ENCODE measurements around the gene ZMYND15. TPM values are rescaled to one million over a fixed set of nuclear protein-coding genes. Genes with fewer than 3 reads are reported as not detected.
A peak's percentile ranks its signal among the peaks of the same experiment; 100 is the strongest.

ZMYND15 gene
- total RNA-seq, 4 donors from 2014 or later: 0.82 to 1.4 TPM; not detected in 2

- Histone ChIP-seq H3K27ac (peak within 1 kb of the TSS; percentile 75 to 82 (median 78)), H3K4me1 (peaks cover 0 to 23% (median 5%) of the 10 kb centered on the region in 4 donors), H3K4me3 (peak within 1 kb of the TSS in 2 of 4 donors; percentile 3 to 24), H3K9me3 (no peaks in the 10 kb centered on the region), H3K27me3 (no peaks in the 10 kb centered on the region), H3K36me3 (no peaks in the 10 kb centered on the region)
- intact Hi-C loops (cut with DNase I; ENCODE audit: low total_unique reads) (no loop called here), in situ Hi-C loops (cut with MboI; ENCODE audit: low pct_ligation_motif_present in 1 of 4, low pct_unique_long_range_greater_than_20kb in 1 of 4, low sequenced_read_pairs in 3 of 4) (no loop called here)
- WGBS, 2 donors (ENCODE audit: low coverage in 1 of 2): 20 to 35% methylated on average over 4 to 13 of the region's 13 CpGs
- DNase-seq: peak; percentile 87
- TF ChIP-seq CTCF (IDR thresholded peaks at IDR 0.05) (no peak), POLR2A (IDR thresholded peaks at IDR 0.05) (peak; percentile 35), EP300 (IDR thresholded peaks at IDR 0.05; ENCODE audit: low read depth) (no peak), POLR2AphosphoS5 (IDR thresholded peaks at IDR 0.05) (peak; percentile 21 to 81 (median 38))
These were observed 32.0 kb downstream of the ZMYND15 start, which contains the start of gene TM4SF5 for GRCh38 chr17:4771519-4772234. TM4SF5 (plus strand) TSS chr17:4771886; CDS start chr17:4771923, 37 bp downstream.

- 42 to 86% methylated on average over 1 to 10 of the region's 10 CpGs for WGBS, 2 donors (ENCODE audit: low coverage in 1 of 2)
- in situ Hi-C loops (cut with MboI; ENCODE audit: low pct_ligation_motif_present in 1 of 4, low pct_unique_long_range_greater_than_20kb in 1 of 4, low sequenced_read_pairs in 3 of 4) (no loop called here), intact Hi-C loops (cut with DNase I; ENCODE audit: low total_unique reads) (no loop called here)
- H3K36me3 ChIP-seq: no peaks in the 10 kb centered on the region
- peaks cover 0 to 23% (median 5%) of the 10 kb centered on the region in 4 donors for H3K4me1 ChIP-seq
- H3K27ac ChIP-seq: peak overlapping the region; percentile 75 to 82 (median 78)
- TF ChIP-seq CTCF (IDR thresholded peaks at IDR 0.05) (no peak), POLR2AphosphoS5 (IDR thresholded peaks at IDR 0.05) (peak in 1 of 3 donors; percentile 37), POLR2A (IDR thresholded peaks at IDR 0.05) (no peak), EP300 (IDR thresholded peaks at IDR 0.05; ENCODE audit: low read depth) (no peak)
- H3K9me3 ChIP-seq: no peaks in the 10 kb centered on the region
- peak overlapping the region in 2 of 4 donors; percentile 3 to 24 for H3K4me3 ChIP-seq
- no peaks in the 10 kb centered on the region for H3K27me3 ChIP-seq
- DNase-seq: peak; percentile 74
These were observed 32.6 kb downstream of the ZMYND15 start for GRCh38 chr17:4772235-4772613.

GRCh38 chr17:4777969-4778760 is 38.5 kb downstream of the ZMYND15 start:
- WGBS, 2 donors (ENCODE audit: low coverage in 1 of 2): 83 to 84% methylated on average over 1 to 9 of the region's 9 CpGs
- Histone ChIP-seq H3K4me1 (no peaks in the 10 kb centered on the region), H3K9me3 (no peaks in the 10 kb centered on the region), H3K4me3 (no peak overlapping the region), H3K36me3 (no peaks in the 10 kb centered on the region), H3K27ac (no peak overlapping the region), H3K27me3 (peaks cover 18% of the 10 kb centered on the region)
- intact Hi-C loops (cut with DNase I; ENCODE audit: low total_unique reads): no loop called here
- in situ Hi-C loops (cut with MboI; ENCODE audit: low pct_ligation_motif_present in 1 of 4, low pct_unique_long_range_greater_than_20kb in 1 of 4, low sequenced_read_pairs in 3 of 4): loop anchor here in 2 of 4 donors (25.0 kb wide), 1 partner anchor 109 kb away; the partner anchor contains the start of gene C17orf107 (in 2 of the 2)
- DNase-seq: no peak
- no peak for TF ChIP-seq POLR2AphosphoS5 (IDR thresholded peaks at IDR 0.05)
- TF ChIP-seq EP300 (IDR thresholded peaks at IDR 0.05; ENCODE audit: low read depth): no peak
- no peak for TF ChIP-seq POLR2A (IDR thresholded peaks at IDR 0.05)
- no peak for TF ChIP-seq CTCF (IDR thresholded peaks at IDR 0.05)
